HepG2 (cell line): ENCODE results near the gene CNPY4. TPM values are rescaled to one million over a fixed set of nuclear protein-coding genes. Genes with fewer than 3 reads are reported as not detected.

Experiments
- ARHGAP35 ChIP-seq: sonication (generic); formaldehyde crosslinking; IDR thresholded peaks from 2 replicates; pipeline ENCODE4 v1.9.0; 2022; ENCODE audit warnings: mild to moderate bottlenecking, inconsistent platforms, moderate library complexity, missing genetic modification reagents, borderline replicate concordance
- ATF2 ChIP-seq: sonication (generic); formaldehyde crosslinking; IDR thresholded peaks from 2 replicates; pipeline ENCODE4 v1.4.0; 2020; ENCODE audit warnings: missing genetic modification reagents
- ERF ChIP-seq: IDR thresholded peaks from 2 replicates; pipeline ENCODE4 v1.6.1; 2018; ENCODE audit warnings: missing biosample characterization, missing genetic modification reagents
- FOSL1 ChIP-seq: sonication (generic); formaldehyde crosslinking; IDR thresholded peaks from 2 replicates; pipeline ENCODE4 v1.9.0; 2021; ENCODE audit warnings: missing genetic modification reagents, borderline replicate concordance
- HNF1A ChIP-seq, 2 experiments: sonication (generic) in 1 of 2; formaldehyde crosslinking in 1 of 2; IDR thresholded peaks; 2 replicates each; pipeline versions ENCODE4 v1.4.0 to v1.6.1; 2016 to 2020; ENCODE audit warnings: borderline replicate concordance in 1 of 2, low read depth in 1 of 2, mild to moderate bottlenecking in 1 of 2, missing genetic modification reagents in 1 of 2
- KAT8 ChIP-seq: IDR thresholded peaks from 2 replicates; pipeline ENCODE4 v1.6.1; 2016; ENCODE audit warnings: missing genetic modification reagents, missing compliant biosample characterization
- KLF15 ChIP-seq: sonication (generic); formaldehyde crosslinking; IDR thresholded peaks from 2 replicates; pipeline ENCODE4 v1.8.1; 2023; ENCODE audit warnings: borderline replicate concordance, mild to moderate bottlenecking, inconsistent platforms, missing genetic modification reagents, mixed read lengths
- MNT ChIP-seq: fragments of 450-650 bp; IDR thresholded peaks from 2 replicates; pipeline ENCODE4 v1.6.1; 2016
- NR2C2 ChIP-seq: sonication (generic); formaldehyde crosslinking; IDR thresholded peaks from 2 replicates; pipeline ENCODE4 v1.4.0; 2020; ENCODE audit warnings: missing genetic modification reagents, mild to moderate bottlenecking, moderate library complexity, borderline replicate concordance
- ONECUT2 ChIP-seq: sonication (generic); formaldehyde crosslinking; IDR thresholded peaks from 2 replicates; pipeline ENCODE4 v1.4.0; 2020; ENCODE audit warnings: missing genetic modification reagents
- RXRA ChIP-seq: sonication (generic); formaldehyde crosslinking; IDR thresholded peaks from 2 replicates; pipeline ENCODE4 v1.5.1; 2020; ENCODE audit warnings: missing genetic modification reagents
- SMAD9 ChIP-seq: sonication (generic); formaldehyde crosslinking; IDR thresholded peaks from 2 replicates; pipeline ENCODE4 v1.5.1; 2020; ENCODE audit warnings: mild to moderate bottlenecking, missing genetic modification reagents
- ZBTB49 ChIP-seq: sonication (generic); formaldehyde crosslinking; IDR thresholded peaks from 2 replicates; pipeline ENCODE4 v1.4.0; 2020; ENCODE audit warnings: missing genetic modification reagents, borderline replicate concordance
- ZFAT ChIP-seq: sonication (generic); formaldehyde crosslinking; conservative IDR thresholded peaks from 2 replicates; pipeline ENCODE4 v1.8.1; 2023; ENCODE audit warnings: missing genetic modification reagents, inconsistent platforms
- ZNF782 ChIP-seq: sonication (generic); formaldehyde crosslinking; IDR thresholded peaks from 2 replicates; pipeline ENCODE4 v1.4.0; 2020; ENCODE audit warnings: missing genetic modification reagents, mild to moderate bottlenecking, borderline replicate concordance
- ZNF891 ChIP-seq: sonication (generic); formaldehyde crosslinking; IDR thresholded peaks from 2 replicates; pipeline ENCODE4 v1.5.0; 2020; ENCODE audit warnings: mild to moderate bottlenecking, missing genetic modification reagents
- polyA plus RNA-seq, 8 experiments: library from polyadenylated mRNA; depleted of rRNA in 3 of 8; stranded (reverse) in 7 of 8; unstranded in 1 of 8; fragments of >200 nt; fragmentation: Illumina TruSeq in 4 of 8; extraction: Trizol in 4 of 8; gene quantifications; 2 replicates each; pipeline versions ENCODE4 v1.2.1 to v1.2.3, GENCODE V29; 2011 to 2016; ENCODE audit warnings: low read depth in 4 of 8, missing spikeins in 1 of 8, mixed read lengths in 1 of 8; ENCODE audit not compliant: insufficient read depth in 1 of 8
- total RNA-seq, 5 experiments: library from RNA; depleted of rRNA; stranded (reverse); fragments of >200 nt; fragmentation: Illumina TruSeq; extraction: Trizol; gene quantifications; 2 replicates each; pipeline ENCODE4 v1.2.3, GENCODE V29; 2016; ENCODE audit warnings: low read depth in 1 of 5

CNPY4 gene
- total and polyA plus RNA-seq, 2 of the 13 experiments (the other 11 are each of a cell fraction or from before 2014, with no cell fraction given): 6.2 to 12.7 TPM

- no peak for TF ChIP-seq HNF1A (IDR thresholded peaks at IDR 0.05; ENCODE audit: low read depth)
- TF ChIP-seq HNF1A (CRISPR knock-in tag; IDR thresholded peaks at IDR 0.05; ENCODE audit: borderline replicate concordance): peak; percentile 30; the same call in 1 of the 2 replicates
- TF ChIP-seq ZNF782 (CRISPR knock-in tag): no peak
- no peak; the same call in 1 of the 2 replicates for TF ChIP-seq ARHGAP35 (CRISPR knock-in tag)
- TF ChIP-seq KLF15: no peak
- TF ChIP-seq ATF2 (CRISPR knock-in tag): peak; percentile 63
- TF ChIP-seq ZNF891: no peak; the same call in 1 of the 2 replicates
- peak; percentile 56; the same call in 1 of the 2 replicates for TF ChIP-seq ERF
- TF ChIP-seq SMAD9: no peak
- TF ChIP-seq KAT8: peak; percentile 79
- TF ChIP-seq ZBTB49: no peak
- TF ChIP-seq ZFAT (CRISPR knock-in tag): 0 out of 2 replicates have a peak, but pooled peaks have one; percentile 62
- TF ChIP-seq FOSL1: no peak; the same call in 1 of the 2 replicates
- TF ChIP-seq RXRA: 0 out of 2 replicates have a peak, but pooled peaks have one; percentile 59
- peak; percentile 49; the same call in 1 of the 2 replicates for TF ChIP-seq ONECUT2 (CRISPR knock-in tag)
- no peak for TF ChIP-seq MNT
- no peak; the same call in 1 of the 2 replicates for TF ChIP-seq NR2C2 (CRISPR knock-in tag)
Observed at GRCh38 chr7:100119072-100119969, at the start of gene CNPY4, which contains the start of gene TAF6 (continued).
